Testis (tissue), 3 donors: ENCODE data around the gene TMSB4Y. TPM values are rescaled to one million over a fixed set of nuclear protein-coding genes. Genes with fewer than 3 reads are reported as not detected.

Source experiments
- DNase-seq: peaks from one replicate; pipeline ENCODE4 v3.0.0-alpha.2; 2019
- H3K27ac ChIP-seq, 2 donors: fragments of 200-600 bp; sonication (generic); one replicate each; pipeline ENCODE4 v1.5.1; 2019
- H3K27me3 ChIP-seq: fragments of 200-600 bp; sonication (generic); one replicate; pipeline ENCODE4 v1.5.1; 2019
- H3K36me3 ChIP-seq: fragments of 200-600 bp; sonication (generic); one replicate; pipeline ENCODE4 v1.5.1; 2017; ENCODE audit warnings: low read depth; ENCODE audit errors: missing control alignments
- H3K4me1 ChIP-seq: fragments of 200-600 bp; sonication (generic); one replicate; pipeline ENCODE4 v1.5.1; 2019
- H3K4me3 ChIP-seq, 2 donors: fragments of 200-600 bp; sonication (generic); one replicate each; pipeline ENCODE4 v1.5.1; 2017 to 2019
- H3K9me3 ChIP-seq: fragments of 200-600 bp; sonication (generic); one replicate; pipeline ENCODE4 v1.5.1; 2017
- POLR2A ChIP-seq: fragments of 450-650 bp; IDR thresholded peaks from one replicate; pipeline ENCODE4 v1.6.1; 2017; ENCODE audit warnings: antibody characterized with exemption, mild to moderate bottlenecking, moderate library complexity
- WGBS, 2 donors: methylation state at CpG; one replicate each; pipeline ENCODE4 v1.1.5; 2018; 5-methylcytosine and 5-hydroxymethylcytosine counted together
- intact Hi-C: fragments of 100-400 bp; cut with DNase I; formaldehyde crosslinking; loops from one replicate; pipeline ENCODE4 v1.15.1; 2023; ENCODE audit warnings: low total_unique reads
- polyA plus RNA-seq: library from polyadenylated mRNA; stranded (reverse); fragments of 350-450 nt; fragmentation: Illumina TruSeq; extraction: RNeasy Lipid Tissue Mini Kit (QIAGEN cat#74804); gene quantifications from one replicate; pipeline ENCODE4 v1.2.3, GENCODE V29; 2014; ENCODE audit warnings: low read depth, low replicate concordance; ENCODE audit not compliant: insufficient read depth
- total RNA-seq, 2 donors: library from RNA; depleted of rRNA; stranded (reverse); fragments of >200 nt; gene quantifications; one replicate each; pipeline ENCODE4 v1.2.3, GENCODE V29; 2016
- TF ChIP-seq, protein P1 (sequence below), 3 experiments: fragments of 450-650 bp in 2 of 3; fragments of 200-600 bp in 1 of 3; sonication (generic) in 1 of 3; IDR thresholded peaks; one replicate each; pipeline ENCODE4 v1.5.1; 2016 to 2019; ENCODE audit warnings: antibody characterized with exemption in 3 of 3, mild to moderate bottlenecking in 2 of 3, moderate library complexity in 1 of 3

Gene TMSB4Y
- total and polyA plus RNA-seq, 3 donors from 2014 or later: 4.0 to 9.7 (median 9.1) TPM

DNA sequence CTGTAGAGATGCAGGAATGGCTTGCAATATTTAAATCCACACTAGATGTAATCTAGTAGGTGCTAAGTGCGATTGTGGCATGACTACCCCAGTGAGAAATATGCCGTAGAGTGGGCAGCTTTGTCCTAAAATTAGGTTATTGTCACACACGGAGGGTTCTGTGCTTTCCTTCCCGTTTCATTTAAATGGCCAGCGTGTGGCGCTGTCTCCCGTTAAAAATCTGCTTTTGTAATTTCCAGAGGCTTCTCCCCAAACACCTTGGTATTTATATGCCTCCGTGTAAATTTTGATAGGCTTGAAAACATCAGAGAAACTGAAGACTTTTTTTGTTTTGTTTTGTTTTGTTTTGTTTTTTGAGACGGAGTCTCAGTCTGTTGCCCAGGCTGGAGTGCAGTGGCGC lies 34.9 kb downstream of the TMSB4Y start:
- TF ChIP-seq, protein P1, sequence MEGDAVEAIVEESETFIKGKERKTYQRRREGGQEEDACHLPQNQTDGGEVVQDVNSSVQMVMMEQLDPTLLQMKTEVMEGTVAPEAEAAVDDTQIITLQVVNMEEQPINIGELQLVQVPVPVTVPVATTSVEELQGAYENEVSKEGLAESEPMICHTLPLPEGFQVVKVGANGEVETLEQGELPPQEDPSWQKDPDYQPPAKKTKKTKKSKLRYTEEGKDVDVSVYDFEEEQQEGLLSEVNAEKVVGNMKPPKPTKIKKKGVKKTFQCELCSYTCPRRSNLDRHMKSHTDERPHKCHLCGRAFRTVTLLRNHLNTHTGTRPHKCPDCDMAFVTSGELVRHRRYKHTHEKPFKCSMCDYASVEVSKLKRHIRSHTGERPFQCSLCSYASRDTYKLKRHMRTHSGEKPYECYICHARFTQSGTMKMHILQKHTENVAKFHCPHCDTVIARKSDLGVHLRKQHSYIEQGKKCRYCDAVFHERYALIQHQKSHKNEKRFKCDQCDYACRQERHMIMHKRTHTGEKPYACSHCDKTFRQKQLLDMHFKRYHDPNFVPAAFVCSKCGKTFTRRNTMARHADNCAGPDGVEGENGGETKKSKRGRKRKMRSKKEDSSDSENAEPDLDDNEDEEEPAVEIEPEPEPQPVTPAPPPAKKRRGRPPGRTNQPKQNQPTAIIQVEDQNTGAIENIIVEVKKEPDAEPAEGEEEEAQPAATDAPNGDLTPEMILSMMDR (IDR thresholded peaks at IDR 0.05): peak in 2 of 3 experiments; percentile 30 to 44
- TF ChIP-seq POLR2A: no peak
- H3K4me1 ChIP-seq: no peaks in the 10 kb centered on the region
- H3K36me3 ChIP-seq: no peaks in the 10 kb centered on the region
- H3K9me3 ChIP-seq: no peaks in the 10 kb centered on the region
- H3K4me3 ChIP-seq: no peak overlapping the region
- 16 to 24% methylated on average over 6 to 10 of the region's 10 CpGs for WGBS, 2 donors
- H3K27ac ChIP-seq: no peak overlapping the region
- intact Hi-C loops: no loop called here
- no peaks in the 10 kb centered on the region for H3K27me3 ChIP-seq
- DNase-seq: peak; percentile 19

DNA sequence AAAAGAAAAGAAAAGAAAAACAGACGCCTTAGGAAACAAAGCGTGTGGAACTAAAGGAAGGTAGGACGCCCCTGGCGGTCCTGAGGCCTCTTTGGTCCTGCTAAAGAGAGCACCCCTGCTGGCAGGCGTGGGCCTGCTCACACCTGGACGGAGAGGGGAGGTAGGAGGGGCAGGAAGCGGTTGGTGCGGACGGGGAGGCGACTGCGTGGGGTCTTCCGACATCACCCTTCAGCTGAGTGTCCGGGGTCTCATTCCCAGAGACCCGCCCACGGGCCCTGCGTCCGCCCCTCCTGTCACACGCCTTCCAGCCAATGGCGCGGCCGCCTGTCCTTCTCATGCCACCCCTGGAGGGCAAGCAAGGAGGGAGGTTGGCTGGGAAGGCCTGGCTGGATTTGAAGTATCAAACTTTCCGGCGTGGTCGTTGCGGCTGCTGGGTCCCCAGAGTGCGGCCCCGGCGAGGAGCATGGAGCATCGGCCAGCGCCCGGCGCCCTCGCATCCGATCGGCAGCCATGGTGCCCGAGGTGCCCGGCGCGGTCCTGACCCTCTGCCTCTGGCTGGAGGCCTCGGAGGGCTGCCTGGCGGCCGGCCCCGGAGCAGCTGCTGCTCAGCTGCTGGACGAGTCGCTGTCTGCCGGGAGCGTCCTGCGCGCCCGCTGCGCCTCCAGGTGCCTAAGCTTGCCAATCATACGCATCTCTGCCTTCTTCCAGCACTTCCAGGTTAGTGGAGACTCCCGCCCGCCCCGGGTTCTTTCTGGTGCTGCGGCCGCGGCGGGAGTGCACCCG lies 47.8 kb downstream of the TMSB4Y start:
- no peaks in the 10 kb centered on the region for H3K4me1 ChIP-seq
- no peaks in the 10 kb centered on the region for H3K27me3 ChIP-seq
- H3K4me3 ChIP-seq: peak overlapping the region; percentile 26 to 39
- no peaks in the 10 kb centered on the region for H3K9me3 ChIP-seq
- H3K27ac ChIP-seq: no peak overlapping the region
- intact Hi-C loops: no loop called here
- peak; percentile 16 for DNase-seq
- WGBS, 2 donors: 0 to 1% methylated on average over 12 to 18 of the region's 60 CpGs
- TF ChIP-seq, protein P1 (IDR thresholded peaks at IDR 0.05): peak in 1 of 3 experiments; percentile 9
- no peak for TF ChIP-seq POLR2A
- H3K36me3 ChIP-seq: no peaks in the 10 kb centered on the region

DNA sequence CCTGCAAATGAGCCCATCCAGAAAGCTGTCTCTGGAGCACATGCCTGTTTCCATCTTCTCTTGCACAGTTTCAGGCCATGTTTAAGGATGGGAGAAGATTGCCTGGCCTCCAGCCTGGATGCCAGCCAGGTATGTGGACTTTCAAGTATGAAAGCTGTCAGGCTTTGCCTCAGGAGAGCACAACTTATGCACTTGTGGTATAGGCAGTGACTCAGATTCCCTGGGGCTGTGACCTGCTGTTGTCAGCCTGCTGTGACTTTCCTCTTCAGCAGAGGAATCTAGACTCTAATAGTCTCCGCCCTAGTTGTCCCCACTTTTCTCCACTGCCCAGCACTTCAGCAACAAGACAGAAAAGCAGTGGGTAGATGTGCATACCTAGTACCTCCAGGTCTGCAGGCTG lies 51.0 kb downstream of the TMSB4Y start:
- H3K9me3 ChIP-seq: no peaks in the 10 kb centered on the region
- intact Hi-C loops: no loop called here

More for the DNA sequence above, 51.0 kb downstream of the TMSB4Y start:
- DNase-seq: no peak
- no peaks in the 10 kb centered on the region for H3K36me3 ChIP-seq
- no peak overlapping the region for H3K4me3 ChIP-seq
- 86 to 87% methylated on average over 1 of the region's 1 CpG for WGBS, 2 donors
- H3K4me1 ChIP-seq: no peaks in the 10 kb centered on the region
- H3K27ac ChIP-seq: no peak overlapping the region
- TF ChIP-seq POLR2A: no peak
- TF ChIP-seq, protein P1 (IDR thresholded peaks at IDR 0.05): no peak
- no peaks in the 10 kb centered on the region for H3K27me3 ChIP-seq

Other genes with a start within 250 kb of the TMSB4Y start
- 10 to 100 TPM; 55.8 to 58.5 TPM for gene UTY, start 223.9 kb upstream of the TMSB4Y start, total RNA-seq
- gene UTY, start 223.9 kb upstream of the TMSB4Y start, polyA plus RNA-seq: 6.7 TPM